SU-DHL-6 (cell line): ENCODE results near the gene IGIP.

Source experiments
- H2AFZ ChIP-seq: fragments of 200-600 bp; sonication (generic); 2 replicates; pipeline ENCODE4 v1.6.1; 2014; ENCODE audit warnings: low read depth, mild to moderate bottlenecking, moderate library complexity, mixed read lengths, antibody characterized with exemption, low read length; ENCODE audit not compliant: severe bottlenecking
- H3F3A ChIP-seq: fragments of 200-600 bp; shearing (Covaris generic); 2 replicates; pipeline ENCODE4 v1.6.0; 2016; ENCODE audit warnings: antibody characterized with exemption, mild to moderate bottlenecking; ENCODE audit not compliant: insufficient read depth
- H3K27ac ChIP-seq: fragments of 200-600 bp; sonication (generic); 2 replicates; pipeline ENCODE4 v1.5.1; 2016; ENCODE audit warnings: low read depth, mild to moderate bottlenecking, low read length, moderate library complexity, mixed read lengths
- H3K27me3 ChIP-seq: fragments of 200-600 bp; sonication (generic), shearing (Covaris generic); 2 replicates; pipeline ENCODE4 v1.6.0; 2014; ENCODE audit warnings: mild to moderate bottlenecking, low read length
- H3K36me3 ChIP-seq: fragments of 200-600 bp; sonication (generic); 2 replicates; pipeline ENCODE4 v1.6.1; 2014; ENCODE audit warnings: mild to moderate bottlenecking, low read length, mixed read lengths
- H3K4me2 ChIP-seq: fragments of 300-600, 200-600 bp; shearing (Covaris generic), sonication (generic); 2 replicates; pipeline ENCODE4 v1.6.0; 2014; ENCODE audit warnings: low read length, low read depth, mild to moderate bottlenecking; ENCODE audit not compliant: poor library complexity, severe bottlenecking
- H3K4me3 ChIP-seq: fragments of 200-600 bp; sonication (generic); 2 replicates; pipeline ENCODE4 v1.5.1; 2014; ENCODE audit warnings: antibody characterized with exemption, low read length, mild to moderate bottlenecking, mixed read lengths; ENCODE audit not compliant: insufficient read depth, poor library complexity, severe bottlenecking
- H3K79me2 ChIP-seq: fragments of 200-600 bp; sonication (generic); 2 replicates; pipeline ENCODE4 v1.6.1; 2014; ENCODE audit warnings: mild to moderate bottlenecking, low read length, moderate library complexity; ENCODE audit not compliant: insufficient read depth
- H3K9ac ChIP-seq: fragments of 200-600 bp; sonication (generic); 2 replicates; pipeline ENCODE4 v1.7.0; 2014; ENCODE audit warnings: mild to moderate bottlenecking, low read length
- H3K9me2 ChIP-seq: fragments of 200-600 bp; sonication (generic); replicated peaks from 2 replicates; pipeline ENCODE4 v1.6.1; 2014; ENCODE audit warnings: low read length; ENCODE audit not compliant: insufficient read depth
- H3K9me3 ChIP-seq: fragments of 200-600 bp; sonication (generic); 2 replicates; pipeline ENCODE4 v1.6.1; 2014; ENCODE audit warnings: low read length, mixed read lengths; ENCODE audit not compliant: insufficient read depth
- H4K20me1 ChIP-seq: fragments of 200-600 bp; sonication (generic); 2 replicates; pipeline ENCODE4 v1.6.1; 2014; ENCODE audit warnings: low read depth, mild to moderate bottlenecking, antibody characterized with exemption, low read length, moderate library complexity, mixed read lengths
- EZH2phosphoT487 ChIP-seq: fragments of 200-600 bp; sonication (generic), shearing (Covaris generic); conservative IDR thresholded peaks from 2 replicates; pipeline ENCODE4 v1.6.1; 2018; ENCODE audit warnings: mild to moderate bottlenecking, antibody characterized with exemption, low read length, moderate library complexity, mixed read lengths
- TF ChIP-seq, protein P1 (sequence below): fragments of 200-600 bp; sonication (generic); IDR thresholded peaks from one replicate; pipeline ENCODE4 v1.5.1; 2017; ENCODE audit warnings: antibody characterized with exemption, mild to moderate bottlenecking, low read length, moderate library complexity; ENCODE audit not compliant: insufficient read depth, poor library complexity, severe bottlenecking

Gene IGIP

DNA sequence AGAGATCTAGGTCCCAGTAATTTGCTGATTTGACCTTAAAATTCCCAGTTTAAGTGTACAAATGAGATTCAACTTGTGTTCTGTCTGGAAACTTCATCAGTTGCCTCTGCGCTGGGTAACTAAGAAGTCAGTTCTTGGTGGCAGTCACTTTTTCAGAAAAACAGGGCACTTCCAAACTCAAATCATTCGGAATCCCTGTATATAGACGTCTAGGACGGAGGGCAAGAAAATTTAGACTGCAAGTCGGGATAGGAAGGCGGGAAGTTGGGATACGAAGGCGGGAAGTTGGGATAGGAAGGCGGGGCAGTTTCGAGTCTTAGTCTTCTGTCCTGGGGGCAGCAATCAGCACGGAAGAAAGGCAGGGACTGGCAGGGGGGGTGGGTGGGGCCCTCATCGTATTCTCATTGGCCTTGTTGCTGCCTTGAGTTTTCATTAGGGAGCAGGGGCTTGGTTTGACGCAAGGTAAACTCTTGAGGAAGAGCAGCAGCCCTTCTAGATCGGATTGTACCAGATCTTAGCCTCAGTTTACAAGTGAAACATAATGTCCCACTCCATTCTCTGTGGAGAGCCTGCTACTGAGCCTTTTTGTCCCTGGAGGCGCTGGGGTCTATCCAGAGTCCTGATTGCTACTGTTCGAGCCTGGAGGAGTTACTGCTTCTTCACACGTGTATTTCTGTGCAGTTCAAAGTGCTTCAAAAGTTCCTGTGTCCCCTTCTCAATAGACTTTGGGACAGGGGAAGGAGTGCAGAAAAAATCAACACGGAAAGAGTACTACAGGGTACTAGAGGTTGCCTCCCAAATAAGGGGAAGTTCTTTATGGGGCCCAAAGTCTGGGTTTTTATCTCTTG is 14.5 kb upstream of the IGIP start:
- Histone ChIP-seq H3K4me3 (no peak overlapping the region), H3K9me3 (no peaks in the 10 kb centered on the region), H3K36me3 (peaks cover 7% of the 10 kb centered on the region), H3K27ac (no peak overlapping the region), H3K79me2 (peaks cover 59% of the 10 kb centered on the region), H4K20me1 (peaks cover 30% of the 10 kb centered on the region), H2AFZ (no peak overlapping the region), H3K27me3 (no peaks in the 10 kb centered on the region), H3K9me2 (no peaks in the 10 kb centered on the region), H3K4me2 (no peak overlapping the region), H3K9ac (no peak overlapping the region), H3F3A (peaks cover 45% of the 10 kb centered on the region)
- TF ChIP-seq EZH2phosphoT487 = no peak
- TF ChIP-seq, protein P1, sequence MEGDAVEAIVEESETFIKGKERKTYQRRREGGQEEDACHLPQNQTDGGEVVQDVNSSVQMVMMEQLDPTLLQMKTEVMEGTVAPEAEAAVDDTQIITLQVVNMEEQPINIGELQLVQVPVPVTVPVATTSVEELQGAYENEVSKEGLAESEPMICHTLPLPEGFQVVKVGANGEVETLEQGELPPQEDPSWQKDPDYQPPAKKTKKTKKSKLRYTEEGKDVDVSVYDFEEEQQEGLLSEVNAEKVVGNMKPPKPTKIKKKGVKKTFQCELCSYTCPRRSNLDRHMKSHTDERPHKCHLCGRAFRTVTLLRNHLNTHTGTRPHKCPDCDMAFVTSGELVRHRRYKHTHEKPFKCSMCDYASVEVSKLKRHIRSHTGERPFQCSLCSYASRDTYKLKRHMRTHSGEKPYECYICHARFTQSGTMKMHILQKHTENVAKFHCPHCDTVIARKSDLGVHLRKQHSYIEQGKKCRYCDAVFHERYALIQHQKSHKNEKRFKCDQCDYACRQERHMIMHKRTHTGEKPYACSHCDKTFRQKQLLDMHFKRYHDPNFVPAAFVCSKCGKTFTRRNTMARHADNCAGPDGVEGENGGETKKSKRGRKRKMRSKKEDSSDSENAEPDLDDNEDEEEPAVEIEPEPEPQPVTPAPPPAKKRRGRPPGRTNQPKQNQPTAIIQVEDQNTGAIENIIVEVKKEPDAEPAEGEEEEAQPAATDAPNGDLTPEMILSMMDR = no peak

DNA sequence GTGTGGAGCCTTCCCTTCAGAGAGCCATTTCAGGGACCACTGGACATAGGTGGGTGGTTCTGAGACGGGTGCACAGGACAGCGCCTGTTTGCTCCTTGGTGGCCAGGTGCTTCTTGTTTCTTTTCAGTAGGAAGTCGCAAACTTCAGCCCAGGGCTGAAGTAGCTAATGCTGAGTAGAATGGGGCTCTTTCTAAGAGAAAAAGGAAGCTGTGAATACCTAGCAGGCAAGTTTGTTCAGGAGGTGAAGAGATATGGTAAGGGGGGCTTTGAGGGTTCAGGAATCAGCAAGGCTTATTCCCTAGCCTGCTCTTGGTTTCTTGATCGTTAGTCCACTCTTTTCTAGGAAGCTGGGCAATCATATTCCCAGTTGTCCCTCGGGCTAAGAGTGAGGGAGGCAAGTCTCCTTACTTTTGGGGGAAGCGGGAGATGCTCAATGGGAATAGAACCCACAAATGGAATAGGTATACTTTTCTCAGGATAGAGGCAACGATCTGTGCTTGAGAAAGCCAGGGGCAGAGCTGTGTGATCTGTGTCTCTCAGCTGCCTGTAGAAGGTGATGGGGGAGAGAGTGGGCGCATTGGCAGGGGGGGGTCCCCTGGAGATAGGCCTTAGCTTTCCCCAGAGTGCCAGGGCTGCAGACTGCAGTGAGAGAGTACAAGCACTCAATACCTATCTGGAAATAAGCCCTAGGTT is 13.7 kb upstream of the IGIP start:
- Histone ChIP-seq H3K36me3 (peaks cover 7% of the 10 kb centered on the region), H3K4me3 (no peak overlapping the region), H3K9me3 (no peaks in the 10 kb centered on the region), H3K9ac (no peak overlapping the region), H2AFZ (no peak overlapping the region), H3F3A (peaks cover 39% of the 10 kb centered on the region), H3K79me2 (peaks cover 60% of the 10 kb centered on the region), H3K27ac (no peak overlapping the region), H3K4me2 (no peak overlapping the region), H3K9me2 (no peaks in the 10 kb centered on the region), H3K27me3 (no peaks in the 10 kb centered on the region), H4K20me1 (peaks cover 33% of the 10 kb centered on the region)
- no peak for TF ChIP-seq EZH2phosphoT487
- TF ChIP-seq, protein P1 = no peak

DNA sequence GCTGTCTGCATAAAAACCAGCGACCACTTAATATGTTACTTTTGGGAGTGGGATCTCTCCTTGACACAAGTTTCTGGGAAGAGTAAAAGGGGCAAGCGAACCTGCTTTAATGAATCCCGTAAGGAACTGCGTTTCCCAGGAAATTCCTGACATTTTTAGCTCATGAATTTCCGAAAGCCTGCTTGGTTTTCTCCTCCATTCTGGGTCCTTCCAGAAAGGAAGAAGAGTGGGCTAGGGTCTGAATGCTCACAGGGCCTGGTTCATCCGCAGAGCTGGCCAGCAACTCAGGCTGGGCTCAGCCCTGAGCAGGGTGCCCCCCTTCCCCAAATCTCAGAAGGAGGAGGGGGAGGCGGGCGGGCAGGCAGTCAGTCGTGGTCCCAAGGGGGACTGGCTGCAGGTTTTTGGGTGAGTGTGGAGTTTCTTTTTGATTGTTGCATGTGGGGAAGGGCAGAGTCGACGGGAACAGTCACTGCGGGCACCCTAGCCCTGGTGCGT is 13.0 kb upstream of the IGIP start:
- H3K27me3 ChIP-seq = no peaks in the 10 kb centered on the region
- TF ChIP-seq, protein P1 = no peak
- TF ChIP-seq EZH2phosphoT487 = no peak
- peak overlapping the region; percentile 79 for H3K9ac ChIP-seq

More for the DNA sequence above, 13.0 kb upstream of the IGIP start:
- Histone ChIP-seq H3K36me3 (peaks cover 7% of the 10 kb centered on the region), H3F3A (peaks cover 39% of the 10 kb centered on the region), H2AFZ (no peak overlapping the region), H4K20me1 (peaks cover 39% of the 10 kb centered on the region), H3K4me3 (peak overlapping the region; percentile 80), H3K9me3 (no peaks in the 10 kb centered on the region), H3K4me2 (peak overlapping the region; percentile 97), H3K9me2 (no peaks in the 10 kb centered on the region), H3K79me2 (peaks cover 68% of the 10 kb centered on the region), H3K27ac (no peak overlapping the region)
